Lung (tissue), 12 donors: ENCODE results near the gene IL17RD. TPM values are rescaled to one million over a fixed set of nuclear protein-coding genes. Genes with fewer than 3 reads are reported as not detected.
A peak's percentile ranks its signal among the peaks of the same experiment; 100 is the strongest.

ENCODE experiments used
- ATAC-seq: fragments of 200-7000 bp; cut with Tn5 transposase; one replicate; pipeline ENCODE4 v1.9.1; 2020; ENCODE audit warnings: moderate number of reproducible peaks; ENCODE audit not compliant: insufficient read depth, low FRiP score
- DNase-seq, 3 donors: peaks; one replicate each; pipeline ENCODE4 v3.0.0-alpha.2; 2013 to 2017
- H3K27ac ChIP-seq, 2 donors: one replicate each; pipeline ENCODE4 v1.5.1; 2013; ENCODE audit warnings: mild to moderate bottlenecking in 2 of 2, moderate library complexity in 2 of 2, control low read depth in 1 of 2, inconsistent platforms in 1 of 2, low read depth in 1 of 2, low read length in 1 of 2
- H3K27me3 ChIP-seq, 3 donors: one replicate each; pipeline ENCODE4 v1.5.1; 2013; ENCODE audit warnings: low read length in 2 of 3; ENCODE audit not compliant: control insufficient read depth in 3 of 3, insufficient read depth in 3 of 3
- H3K36me3 ChIP-seq, 4 donors: one replicate each; pipeline ENCODE4 v1.5.1; 2013; ENCODE audit warnings: low read length in 4 of 4, mild to moderate bottlenecking in 1 of 4, moderate library complexity in 1 of 4; ENCODE audit not compliant: control insufficient read depth in 4 of 4, insufficient read depth in 4 of 4
- H3K4me1 ChIP-seq, 5 donors: one replicate each; pipeline ENCODE4 v1.5.1; 2013; ENCODE audit warnings: low read length in 5 of 5, mild to moderate bottlenecking in 2 of 5, moderate library complexity in 1 of 5; ENCODE audit not compliant: control insufficient read depth in 5 of 5, insufficient read depth in 5 of 5
- H3K4me3 ChIP-seq: one replicate; pipeline ENCODE4 v1.5.1; 2013; ENCODE audit warnings: mild to moderate bottlenecking, control low read depth, moderate library complexity
- H3K9ac ChIP-seq, 2 donors: one replicate each; pipeline ENCODE4 v1.5.1; 2013; ENCODE audit warnings: low read length in 2 of 2, control low read depth in 1 of 2; ENCODE audit not compliant: insufficient read depth in 1 of 2
- H3K9me3 ChIP-seq, 4 donors: one replicate each; pipeline ENCODE4 v1.5.1; 2013; ENCODE audit warnings: low read length in 3 of 4, mild to moderate bottlenecking in 1 of 4, moderate library complexity in 1 of 4; ENCODE audit not compliant: control insufficient read depth in 4 of 4, insufficient read depth in 3 of 4
- CTCF ChIP-seq: IDR thresholded peaks from 2 replicates; pipeline ENCODE4 v1.5.1; 2012; ENCODE audit warnings: mild to moderate bottlenecking; ENCODE audit errors: control extremely low read depth, extremely low read depth
- WGBS, 2 donors: extraction: QIAGEN DNeasy Blood & Tissue Kit; methylation state at CpG; one replicate each; pipeline ENCODE4 v1.1.7; 2013; 5-methylcytosine and 5-hydroxymethylcytosine counted together
- polyA plus RNA-seq, 2 donors: library from polyadenylated mRNA; stranded (reverse); fragments of 200-250 nt; gene quantifications; one replicate each; pipeline ENCODE4 v1.2.1, GENCODE V29; 2013
- total RNA-seq, 2 donors: library from RNA; depleted of rRNA in 1 of 2; stranded (reverse); fragments of >200 nt in 1 of 2; gene quantifications; one replicate each; pipeline ENCODE4 v1.2.1, GENCODE V29; 2014 to 2021
- donor health status: control.
- donor health status: control.
- donor health status: Bipolar disorder and iron deficiency.
- donor health status: healthy.
- donor health status: DM: yes; HTN: yes; CAD: no.

The IL17RD gene
- total and polyA plus RNA-seq, 4 donors, result 0.22 to 4.8 (median 1.1) TPM

- Histone ChIP-seq H3K27ac (no peak overlapping the region), H3K9me3 (no peaks in the 10 kb centered on the region), H3K27me3 (no peaks in the 10 kb centered on the region), H3K4me3 (no peak overlapping the region), H3K36me3 (no peaks in the 10 kb centered on the region), H3K9ac (no peak overlapping the region), H3K4me1 (peaks cover 0 to 4% (median 0%) of the 10 kb centered on the region in 5 donors)
- WGBS, 2 donors, result 70 to 89% methylated on average over 6 of the region's 6 CpGs
- DNase-seq (no peak), ATAC-seq (no peak)
- no peak for TF ChIP-seq CTCF
Measured at GRCh38 chr3:57064001-57064400, 101.2 kb downstream of the IL17RD start.

- Histone ChIP-seq H3K9me3 (no peaks in the 10 kb centered on the region), H3K36me3 (no peaks in the 10 kb centered on the region), H3K27ac (no peak overlapping the region), H3K27me3 (no peaks in the 10 kb centered on the region), H3K4me1 (peaks cover 0 to 4% (median 0%) of the 10 kb centered on the region in 5 donors), H3K9ac (no peak overlapping the region), H3K4me3 (no peak overlapping the region)
- WGBS, 2 donors, result 57 to 75% methylated on average over 5 of the region's 5 CpGs
- TF ChIP-seq CTCF, result no peak
- ATAC-seq (no peak), DNase-seq (peak in 1 of 3 donors; percentile 12)
Measured at GRCh38 chr3:57063032-57063431, 102.1 kb downstream of the IL17RD start.

GRCh38 chr3:57062101-57062631 is 103.0 kb downstream of the IL17RD start:
- Histone ChIP-seq H3K27ac (peak overlapping the region in 1 of 2 donors; percentile 35), H3K36me3 (no peaks in the 10 kb centered on the region), H3K9ac (no peak overlapping the region), H3K27me3 (no peaks in the 10 kb centered on the region), H3K4me3 (no peak overlapping the region), H3K9me3 (no peaks in the 10 kb centered on the region), H3K4me1 (peaks cover 0 to 4% (median 0%) of the 10 kb centered on the region in 5 donors)
- TF ChIP-seq CTCF, result no peak
- DNase-seq (peak in 2 of 3 donors; percentile 15 to 18), ATAC-seq (no peak)
- WGBS, 2 donors, result 28 to 37% methylated on average over 9 of the region's 9 CpGs

GRCh38 chr3:57061556-57061955 is 103.6 kb downstream of the IL17RD start:
- DNase-seq, result no peak
- H3K9ac ChIP-seq, result no peak overlapping the region
- H3K4me1 ChIP-seq, result peaks cover 0 to 4% (median 0%) of the 10 kb centered on the region in 5 donors
- no peak for ATAC-seq
- no peak overlapping the region for H3K4me3 ChIP-seq
- WGBS, 2 donors, result 92 to 100% methylated on average over 3 of the region's 3 CpGs
- no peak overlapping the region for H3K27ac ChIP-seq
- no peaks in the 10 kb centered on the region for H3K9me3 ChIP-seq
- no peak for TF ChIP-seq CTCF
- H3K36me3 ChIP-seq, result no peaks in the 10 kb centered on the region
- H3K27me3 ChIP-seq, result no peaks in the 10 kb centered on the region
